ENCODE results near the gene ABHD17B.
"Not testable (repeated sequence)": the region's sequence is repeated elsewhere in the genome, so short reads cannot be mapped to it uniquely, and the experiment has no call there.

ABHD17B gene

GRCh38 chr9:71911061-71911907 is at the start of gene ABHD17B, which contains the start of gene C9orf85:
Gene ABHD17B, minus strand, starts transcription at chr9:71911193. Its CDS starts 36,113 bp downstream, at chr9:71875080.
Gene C9orf85, plus strand, starts transcription at chr9:71911639. Its CDS starts 96 bp downstream, at chr9:71911735.
- in situ Hi-C loops (cut with MboI; ENCODE audit: low sequenced_read_pairs) = no loop called here

GRCh38 chr9:71955300-71955915 is 44.4 kb upstream of the ABHD17B start:
- in situ Hi-C loops (cut with MboI; ENCODE audit: low sequenced_read_pairs) = no loop called here

GRCh38 chr9:71954652-71955051 is 43.7 kb upstream of the ABHD17B start:
- in situ Hi-C loops (cut with MboI; ENCODE audit: low sequenced_read_pairs) = not testable (repeated sequence)

- in situ Hi-C loops (cut with MboI; ENCODE audit: low sequenced_read_pairs) = no loop called here
Observed at GRCh38 chr9:71944754-71945375, 33.9 kb upstream of the ABHD17B start.

- in situ Hi-C loops (cut with MboI; ENCODE audit: low sequenced_read_pairs) = no loop called here
Observed at GRCh38 chr9:71941998-71942567, 31.1 kb upstream of the ABHD17B start.

- in situ Hi-C loops (cut with MboI; ENCODE audit: low sequenced_read_pairs) = no loop called here
Observed at GRCh38 chr9:71941060-71941568, 30.1 kb upstream of the ABHD17B start.

GRCh38 chr9:71937898-71938297 is 26.9 kb upstream of the ABHD17B start:
- in situ Hi-C loops (cut with MboI; ENCODE audit: low sequenced_read_pairs) = no loop called here

- in situ Hi-C loops (cut with MboI; ENCODE audit: low sequenced_read_pairs) = no loop called here
Observed at GRCh38 chr9:71937070-71937625, 26.2 kb upstream of the ABHD17B start.

GRCh38 chr9:71936066-71936465 is 25.1 kb upstream of the ABHD17B start:
- in situ Hi-C loops (cut with MboI; ENCODE audit: low sequenced_read_pairs) = no loop called here

- in situ Hi-C loops (cut with MboI; ENCODE audit: low sequenced_read_pairs) = no loop called here
Observed at GRCh38 chr9:71931166-71931565, 20.2 kb upstream of the ABHD17B start.

GRCh38 chr9:71929791-71930440 is 18.9 kb upstream of the ABHD17B start:
- in situ Hi-C loops (cut with MboI; ENCODE audit: low sequenced_read_pairs) = no loop called here

GRCh38 chr9:71929223-71929622 is 18.2 kb upstream of the ABHD17B start:
- in situ Hi-C loops (cut with MboI; ENCODE audit: low sequenced_read_pairs) = no loop called here

- in situ Hi-C loops (cut with MboI; ENCODE audit: low sequenced_read_pairs) = no loop called here
Observed at GRCh38 chr9:71928806-71929205, 17.8 kb upstream of the ABHD17B start.

GRCh38 chr9:71928376-71928775 is 17.4 kb upstream of the ABHD17B start:
- in situ Hi-C loops (cut with MboI; ENCODE audit: low sequenced_read_pairs) = no loop called here

- in situ Hi-C loops (cut with MboI; ENCODE audit: low sequenced_read_pairs) = no loop called here
Observed at GRCh38 chr9:71925834-71926233, 14.8 kb upstream of the ABHD17B start.

GRCh38 chr9:71924576-71924975 is 13.6 kb upstream of the ABHD17B start:
- in situ Hi-C loops (cut with MboI; ENCODE audit: low sequenced_read_pairs) = no loop called here

GRCh38 chr9:71921190-71921814 is 10.3 kb upstream of the ABHD17B start:
- in situ Hi-C loops (cut with MboI; ENCODE audit: low sequenced_read_pairs) = no loop called here

- in situ Hi-C loops (cut with MboI; ENCODE audit: low sequenced_read_pairs) = no loop called here
Observed at GRCh38 chr9:71920456-71921189, 9.6 kb upstream of the ABHD17B start.

GRCh38 chr9:71918419-71918818 is 7.4 kb upstream of the ABHD17B start:
- in situ Hi-C loops (cut with MboI; ENCODE audit: low sequenced_read_pairs) = no loop called here
